IMR-90 (cell line): ENCODE results near the gene PPP1R14D. TPM values are rescaled to one million over a fixed set of nuclear protein-coding genes. Genes with fewer than 3 reads are reported as not detected.

Experiments
- ATAC-seq: fragments of 200-7000 bp; cut with Tn5 transposase; 2 replicates; pipeline ENCODE4 v1.9.1; 2020; ENCODE audit warnings: low read depth, mild to moderate bottlenecking, moderate library complexity
- BruUV-seq: library from RNA; stranded (reverse); fragments of 400-500 nt; replicated peaks from 2 replicates; lab custom pipeline; 2021; lab: Mats Ljungman, UMichigan
- CTCF ChIA-PET: fragments of 300-600 bp; formaldehyde crosslinking; extraction: SDS; loops from one replicate; lab custom pipeline; 2021; ENCODE audit warnings: antibody characterized with exemption; lab: Yijun Ruan, JAX
- POLR2A ChIA-PET: fragments of 300-600 bp; sonication (Branson Sonifier 250); formaldehyde crosslinking; loops from one replicate; lab custom pipeline; 2022; ENCODE audit warnings: antibody characterized with exemption; ENCODE audit not compliant: unreplicated experiment; lab: Charles Lee
- DNase-seq: peaks from one replicate; pipeline ENCODE4 v3.0.0; 2013
- H2AFZ ChIP-seq: replicated peaks from 2 replicates; pipeline ENCODE3; 2013; ENCODE audit warnings: low read length, mild to moderate bottlenecking; ENCODE audit not compliant: poor library complexity
- H2AK5ac ChIP-seq: 2 replicates; pipeline ENCODE4 v1.6.1; 2013; ENCODE audit warnings: low read depth, low read length, inconsistent platforms
- H2AK9ac ChIP-seq: replicated peaks from 2 replicates; pipeline ENCODE3; 2013; ENCODE audit warnings: mild to moderate bottlenecking, low read depth, low read length, moderate library complexity; ENCODE audit not compliant: poor library complexity
- H2BK120ac ChIP-seq: 2 replicates; pipeline ENCODE4 v1.6.1; 2013; ENCODE audit warnings: low read depth, low read length, inconsistent platforms
- H2BK15ac ChIP-seq: 3 replicates; pipeline ENCODE4 v1.6.1; 2013; ENCODE audit warnings: low read depth, low read length, inconsistent platforms
- H2BK20ac ChIP-seq: 2 replicates; pipeline ENCODE4 v1.6.1; 2013; ENCODE audit warnings: low read depth, mild to moderate bottlenecking, inconsistent platforms, low read length, moderate library complexity
- H2BK5ac ChIP-seq: 2 replicates; pipeline ENCODE4 v1.6.1; 2013; ENCODE audit warnings: mild to moderate bottlenecking, low read depth, low read length, inconsistent platforms; ENCODE audit not compliant: poor library complexity, severe bottlenecking
- H3K14ac ChIP-seq: replicated peaks from 2 replicates; pipeline ENCODE4 v1.6.1; 2013; ENCODE audit warnings: low read depth, low read length, inconsistent platforms
- H3K18ac ChIP-seq: 2 replicates; pipeline ENCODE4 v1.6.1; 2013; ENCODE audit warnings: low read depth, low read length, control low read depth
- H3K23ac ChIP-seq: 2 replicates; pipeline ENCODE4 v1.6.1; 2013; ENCODE audit warnings: low read depth, low read length, inconsistent platforms
- H3K27ac ChIP-seq: 2 replicates; pipeline ENCODE4 v1.5.1; 2013; ENCODE audit warnings: mild to moderate bottlenecking, control low read depth, low read length; ENCODE audit not compliant: insufficient read depth
- H3K27me3 ChIP-seq: 2 replicates; pipeline ENCODE4 v1.6.1; 2013; ENCODE audit warnings: low read length; ENCODE audit not compliant: control insufficient read depth, insufficient read depth
- H3K36me3 ChIP-seq: 2 replicates; pipeline ENCODE4 v1.6.1; 2013; ENCODE audit warnings: low read length, mixed read lengths; ENCODE audit not compliant: control insufficient read depth, insufficient read depth
- H3K4ac ChIP-seq: 2 replicates; pipeline ENCODE4 v1.6.1; 2013; ENCODE audit warnings: low read depth, low read length, inconsistent platforms
- H3K4me1 ChIP-seq: 2 replicates; pipeline ENCODE4 v1.6.1; 2013; ENCODE audit warnings: low read length, mixed read lengths; ENCODE audit not compliant: control insufficient read depth, insufficient read depth
- H3K4me2 ChIP-seq: 2 replicates; pipeline ENCODE4 v1.6.1; 2013; ENCODE audit warnings: low read depth, mild to moderate bottlenecking, control low read depth, low read length, moderate library complexity
- H3K4me3 ChIP-seq: 2 replicates; pipeline ENCODE4 v1.5.1; 2013; ENCODE audit warnings: low read depth, mild to moderate bottlenecking, control low read depth, low read length, moderate library complexity; ENCODE audit not compliant: insufficient read depth
- H3K56ac ChIP-seq: 2 replicates; pipeline ENCODE4 v1.6.1; 2013; ENCODE audit warnings: low read length, inconsistent platforms; ENCODE audit not compliant: insufficient read depth; ENCODE audit errors: extremely low read depth
- H3K79me1 ChIP-seq, 2 experiments: 2 replicates each; pipeline ENCODE4 v1.6.1; 2013; ENCODE audit warnings: low read length in 2 of 2, inconsistent platforms in 1 of 2, low read depth in 1 of 2
- H3K9ac ChIP-seq: 2 replicates; pipeline ENCODE4 v1.6.1; 2013; ENCODE audit warnings: low read depth, low read length, control low read depth
- H3K9me1 ChIP-seq: 2 replicates; pipeline ENCODE4 v1.6.1; 2013; ENCODE audit warnings: low read length, inconsistent platforms; ENCODE audit not compliant: insufficient read depth
- H3K9me3 ChIP-seq: 2 replicates; pipeline ENCODE4 v1.6.1; 2013; ENCODE audit warnings: low read length; ENCODE audit not compliant: control insufficient read depth, insufficient read depth
- H4K20me1 ChIP-seq: 2 replicates; pipeline ENCODE4 v1.6.1; 2013; ENCODE audit warnings: low read length, inconsistent platforms; ENCODE audit not compliant: insufficient read depth
- H4K5ac ChIP-seq: 2 replicates; pipeline ENCODE4 v1.6.1; 2013; ENCODE audit warnings: mild to moderate bottlenecking, low read depth, low read length, control low read depth
- H4K8ac ChIP-seq, 2 experiments: 2 replicates each; pipeline ENCODE4 v1.6.1; 2013; ENCODE audit warnings: low read depth in 2 of 2, low read length in 2 of 2, control low read depth in 1 of 2, inconsistent platforms in 1 of 2
- H4K91ac ChIP-seq: 2 replicates; pipeline ENCODE4 v1.6.1; 2013; ENCODE audit warnings: low read depth, low read length, inconsistent platforms; ENCODE audit not compliant: insufficient read depth
- BHLHE40 ChIP-seq: fragments of 150-350 bp; IDR thresholded peaks from 2 replicates; pipeline ENCODE4 v1.6.1; 2016; ENCODE audit warnings: mild to moderate bottlenecking, low read depth, low read length
- CHD1 ChIP-seq: IDR thresholded peaks from 2 replicates; pipeline ENCODE4 v1.6.1; 2012; ENCODE audit warnings: low read depth, low read length, improper control_type of control experiment
- FOS ChIP-seq: fragments of 150-350 bp; IDR thresholded peaks from 2 replicates; pipeline ENCODE4 v1.6.1; 2016; ENCODE audit warnings: low read depth, low read length
- MAFK ChIP-seq: IDR thresholded peaks from 2 replicates; pipeline ENCODE4 v1.6.1; 2012; ENCODE audit warnings: low read depth, low read length, improper control_type of control experiment
- MAZ ChIP-seq: IDR thresholded peaks from 2 replicates; pipeline ENCODE4 v1.6.1; 2012; ENCODE audit warnings: low read depth, mild to moderate bottlenecking, low read length, improper control_type of control experiment, moderate library complexity, borderline replicate concordance
- MXI1 ChIP-seq: IDR thresholded peaks from 2 replicates; pipeline ENCODE4 v1.6.1; 2012; ENCODE audit warnings: low read depth, mild to moderate bottlenecking, low read length, moderate library complexity, borderline replicate concordance
- NFE2L2 ChIP-seq: fragments of 150-350 bp; IDR thresholded peaks from 2 replicates; pipeline ENCODE4 v1.6.1; 2016; ENCODE audit warnings: low read depth, mild to moderate bottlenecking, low read length
- POLR2A ChIP-seq: IDR thresholded peaks from 2 replicates; pipeline ENCODE4 v1.6.1; 2012; ENCODE audit warnings: mild to moderate bottlenecking, low read depth, low read length
- RAD21 ChIP-seq: IDR thresholded peaks from 2 replicates; pipeline ENCODE4 v1.6.1; 2012; ENCODE audit warnings: low read length, improper control_type of control experiment
- RFX5 ChIP-seq: IDR thresholded peaks from 2 replicates; pipeline ENCODE4 v1.8.0; 2012; ENCODE audit warnings: low read depth, mild to moderate bottlenecking, low read length, moderate library complexity
- SMC3 ChIP-seq: fragments of 150-350 bp; IDR thresholded peaks from 2 replicates; pipeline ENCODE4 v1.6.1; 2016; ENCODE audit warnings: low read depth, mild to moderate bottlenecking, antibody characterized with exemption, low read length, moderate library complexity
- WGBS, 2 experiments: methylation state at CpG; one replicate each; pipeline versions ENCODE4 v1.1.5 to v1.1.7; 2013; ENCODE audit warnings: missing lambda C conversion rate in 2 of 2; ENCODE audit not compliant: insufficient read length in 1 of 2; ENCODE audit errors: extremely low coverage in 2 of 2; 5-methylcytosine and 5-hydroxymethylcytosine counted together
- dilution Hi-C: fragments of 300-500 bp; cut with HindIII; formaldehyde crosslinking; loops from one replicate; pipeline ENCODE4 v1.14.3; 2018; ENCODE audit warnings: low sequenced_read_pairs; ENCODE audit not compliant: unreplicated experiment
- in situ Hi-C: fragments of 300-500 bp; cut with MboI; formaldehyde crosslinking; loops from 3 replicates; pipeline ENCODE4 v1.14.3; 2019; ENCODE audit warnings: low sequenced_read_pairs, inconsistent platforms, mixed read lengths
- intact Hi-C: fragments of 100-400 bp; cut with micrococcal nuclease; formaldehyde crosslinking; loops from 2 replicates; pipeline ENCODE4 v1.10.0; 2022
- polyA plus RNA-seq, 3 experiments: library from polyadenylated mRNA; depleted of rRNA; stranded (reverse); fragments of >200 nt; gene quantifications; 2 replicates each; pipeline ENCODE4 v1.2.3, GENCODE V29; 2012; ENCODE audit warnings: low replicate concordance in 1 of 3
- total RNA-seq: library from RNA; depleted of rRNA; stranded (reverse); fragments of >200 nt; gene quantifications from 2 replicates; pipeline ENCODE4 v1.2.3, GENCODE V29; 2012
- TF ChIP-seq, protein P1 (sequence below): fragments of 150-350 bp; IDR thresholded peaks from 2 replicates; pipeline ENCODE4 v1.6.1; 2016; ENCODE audit warnings: low read depth, mild to moderate bottlenecking, low read length, moderate library complexity, borderline replicate concordance

PPP1R14D gene
- total and polyA plus RNA-seq, 2 of the 4 experiments (the other 2 are of a cell fraction) = not detected

DNA sequence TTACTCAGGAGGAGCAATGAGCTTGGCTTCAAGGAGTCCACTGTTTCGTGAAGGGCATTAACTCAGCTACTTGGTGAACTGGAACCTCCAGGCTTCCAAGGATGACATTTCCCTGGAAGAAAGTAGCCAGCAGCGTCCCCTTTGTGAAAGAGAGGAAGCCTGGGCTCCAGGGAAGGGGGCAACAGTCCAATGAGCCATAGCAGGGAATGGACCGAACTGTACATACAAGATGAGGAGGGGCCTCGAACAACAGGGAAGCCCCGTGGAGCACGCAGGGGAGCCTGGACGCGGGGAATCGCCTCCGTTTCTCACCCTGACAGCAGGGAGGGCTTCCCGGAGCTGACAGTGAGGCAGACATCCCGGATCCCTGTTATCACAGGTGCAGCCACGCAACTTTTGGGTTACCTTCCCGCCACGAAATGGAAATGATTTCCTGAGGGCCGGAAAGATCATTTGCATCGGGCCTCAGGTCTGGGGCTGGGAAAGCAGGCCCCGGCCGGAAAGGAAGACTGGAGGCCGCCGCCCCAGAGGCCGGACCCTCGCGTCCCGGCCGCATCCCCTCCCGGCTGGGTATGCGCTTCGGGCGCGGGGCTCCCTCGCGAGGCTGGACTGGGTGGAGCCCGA, 14.9 kb upstream of the PPP1R14D start (continued):
- TF ChIP-seq CHD1 (no peak), NFE2L2 (no peak), BHLHE40 (no peak), POLR2A (no peak)
- TF ChIP-seq, protein P1, sequence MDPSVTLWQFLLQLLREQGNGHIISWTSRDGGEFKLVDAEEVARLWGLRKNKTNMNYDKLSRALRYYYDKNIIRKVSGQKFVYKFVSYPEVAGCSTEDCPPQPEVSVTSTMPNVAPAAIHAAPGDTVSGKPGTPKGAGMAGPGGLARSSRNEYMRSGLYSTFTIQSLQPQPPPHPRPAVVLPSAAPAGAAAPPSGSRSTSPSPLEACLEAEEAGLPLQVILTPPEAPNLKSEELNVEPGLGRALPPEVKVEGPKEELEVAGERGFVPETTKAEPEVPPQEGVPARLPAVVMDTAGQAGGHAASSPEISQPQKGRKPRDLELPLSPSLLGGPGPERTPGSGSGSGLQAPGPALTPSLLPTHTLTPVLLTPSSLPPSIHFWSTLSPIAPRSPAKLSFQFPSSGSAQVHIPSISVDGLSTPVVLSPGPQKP = no peak

DNA sequence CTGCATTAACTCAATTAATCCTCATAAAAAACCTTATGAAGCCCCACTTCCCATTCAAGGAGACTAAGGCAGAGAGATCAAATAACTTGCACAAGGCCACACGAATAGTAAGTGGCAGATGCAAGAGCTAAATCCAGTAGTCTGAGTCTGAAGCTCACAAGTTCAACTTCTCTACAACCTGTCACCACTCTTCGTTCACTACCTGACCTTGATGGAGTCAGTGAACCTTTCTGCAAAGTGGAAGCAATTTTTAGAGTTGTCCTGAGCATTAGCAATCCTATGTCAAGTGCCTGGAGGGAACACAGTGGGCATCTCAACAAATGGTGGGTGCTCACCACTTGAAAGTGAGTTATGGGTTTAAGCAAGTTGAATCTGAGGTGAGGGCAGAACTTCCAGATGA, 13.2 kb upstream of the PPP1R14D start:
- no CpG with 5 or more reads among the region's 2 CpGs for WGBS, 2 experiments
- H2AFZ ChIP-seq = no peak overlapping the region

More for the DNA sequence above, 13.2 kb upstream of the PPP1R14D start:
- Histone ChIP-seq H3K4me2 (no peak overlapping the region), H2BK20ac (no peak overlapping the region), H3K9me3 (no peaks in the 10 kb centered on the region), H2BK120ac (no peak overlapping the region), H3K4me3 (no peak overlapping the region), H3K27ac (no peak overlapping the region), H3K14ac (no peak overlapping the region), H4K20me1 (peaks cover 5% of the 10 kb centered on the region; the same call in 1 of the 2 replicates), H2BK5ac (no peak overlapping the region), H2AK5ac (no peak overlapping the region), H3K36me3 (no peaks in the 10 kb centered on the region), H3K4ac (no peak overlapping the region), H3K56ac (no peak overlapping the region), H4K91ac (no peak overlapping the region), H2AK9ac (no peak overlapping the region), H3K9me1 (no peaks in the 10 kb centered on the region), H3K9ac (no peak overlapping the region), H2BK15ac (no peak overlapping the region), H3K23ac (no peak overlapping the region), H3K18ac (no peak overlapping the region), H3K4me1 (peaks cover 5% of the 10 kb centered on the region), H3K79me1 (no peaks in the 10 kb centered on the region), H4K8ac (no peak overlapping the region), H3K27me3 (peaks cover 38% of the 10 kb centered on the region), H4K5ac (no peak overlapping the region)
- CTCF ChIA-PET = interaction anchor here (1.2 kb wide), 1 partner anchor 17 kb away, joined by 3 read pairs; no protein-coding TSS in a partner anchor
- POLR2A ChIA-PET = no interaction called here
- BruUV-seq = no TSS peak
- no peak for DNase-seq
- no peak for ATAC-seq
- in situ Hi-C loops = no loop called here
- TF ChIP-seq, protein P1 = no peak
- TF ChIP-seq MXI1 (no peak), MAZ (no peak), RAD21 (no peak), CHD1 (no peak), POLR2A (no peak), BHLHE40 (no peak), SMC3 (no peak), RFX5 (no peak), MAFK (no peak), FOS (no peak)
- dilution Hi-C loops = no loop called here
- intact Hi-C loops = no loop called here
